ENCODE results near the gene INKA1. TPM values are rescaled to one million over a fixed set of nuclear protein-coding genes. Genes with fewer than 3 reads are reported as not detected.
A peak's percentile ranks its signal among the peaks of the same experiment; 100 is the strongest.

Gene INKA1
- total and polyA plus RNA-seq, 4 donors = 5.6 to 7.6 (median 7.3) TPM

DNA sequence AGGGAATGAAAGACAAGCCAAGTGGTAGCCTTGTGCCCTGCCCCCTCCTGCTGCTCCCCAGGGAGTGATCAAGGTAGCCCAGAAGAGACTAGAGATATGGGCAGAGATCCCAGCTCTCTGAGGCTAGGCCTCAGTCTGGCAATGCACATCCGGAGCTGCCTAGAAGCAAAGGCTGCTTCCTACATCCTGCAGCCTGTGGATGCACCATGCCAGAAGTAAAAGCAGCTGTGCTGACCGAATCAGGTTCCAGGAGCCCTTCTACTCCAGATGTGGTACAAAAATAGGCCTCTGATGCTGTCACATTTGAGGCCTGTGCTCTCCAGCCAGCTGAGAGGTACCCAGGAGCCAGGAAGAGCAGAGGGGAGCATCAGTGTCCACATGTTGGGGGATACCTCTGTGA, 37.3 kb downstream of the INKA1 start:
- H3K4me3 ChIP-seq (ENCODE audit: low read depth, low read length) = no peak overlapping the region
- DNase-seq (ENCODE audit: low read depth in 4 of 6, low spot score in 6 of 6) = no peak
- H3K9me3 ChIP-seq (ENCODE audit: control insufficient read depth, insufficient read depth, low read length) = no peaks in the 10 kb centered on the region
- peaks cover 25% of the 10 kb centered on the region for H3K4me1 ChIP-seq (ENCODE audit: control insufficient read depth, insufficient read depth, low read length)
- whole genome bisulfite sequencing (ENCODE audit: insufficient coverage) = 95% methylated on average over 2 of the region's 2 CpGs
- H3K27me3 ChIP-seq (ENCODE audit: control insufficient read depth, insufficient read depth, low read length) = no peaks in the 10 kb centered on the region
- no peak overlapping the region for H3K27ac ChIP-seq (ENCODE audit: low read depth, low read length)
- H3K36me3 ChIP-seq (ENCODE audit: control insufficient read depth, insufficient read depth, low read length) = peaks cover 1% of the 10 kb centered on the region

DNA sequence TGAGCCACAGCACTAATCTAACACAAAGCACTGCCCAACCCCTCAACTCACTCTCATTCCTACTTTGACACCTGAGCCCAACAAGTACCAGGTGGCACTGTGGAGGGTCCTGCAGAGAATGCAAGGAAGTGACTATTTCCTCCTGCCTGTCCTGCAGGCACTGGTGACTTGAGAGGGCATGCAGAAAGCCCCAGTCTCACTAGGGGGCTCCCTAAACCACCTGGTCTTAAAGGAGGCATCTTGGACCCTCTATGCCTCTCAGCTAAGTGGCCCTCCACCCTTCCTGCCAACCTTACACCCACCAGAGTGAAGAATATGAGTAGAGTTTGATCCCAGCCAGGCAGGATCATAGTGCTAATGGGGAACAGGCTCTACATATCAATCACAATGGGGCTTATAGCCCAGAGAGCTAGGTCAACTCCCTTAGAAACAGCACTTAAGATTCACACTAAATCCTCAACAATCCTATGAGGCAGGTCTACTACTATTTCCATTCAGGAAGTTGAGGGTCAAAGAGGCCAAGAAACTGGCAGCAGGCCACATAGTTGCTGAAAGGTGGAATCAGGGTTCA, 38.1 kb downstream of the INKA1 start:
- Histone ChIP-seq H3K27ac (ENCODE audit: low read depth, low read length) (no peak overlapping the region), H3K27me3 (ENCODE audit: control insufficient read depth, insufficient read depth, low read length) (no peaks in the 10 kb centered on the region), H3K4me1 (ENCODE audit: control insufficient read depth, insufficient read depth, low read length) (peaks cover 25% of the 10 kb centered on the region), H3K4me3 (ENCODE audit: low read depth, low read length) (no peak overlapping the region), H3K36me3 (ENCODE audit: control insufficient read depth, insufficient read depth, low read length) (peaks cover 3% of the 10 kb centered on the region), H3K9me3 (ENCODE audit: control insufficient read depth, insufficient read depth, low read length) (no peaks in the 10 kb centered on the region)
- peak in 2 of 6 donors; percentile 39 to 54 for DNase-seq (ENCODE audit: low read depth in 4 of 6, low spot score in 6 of 6)

DNA sequence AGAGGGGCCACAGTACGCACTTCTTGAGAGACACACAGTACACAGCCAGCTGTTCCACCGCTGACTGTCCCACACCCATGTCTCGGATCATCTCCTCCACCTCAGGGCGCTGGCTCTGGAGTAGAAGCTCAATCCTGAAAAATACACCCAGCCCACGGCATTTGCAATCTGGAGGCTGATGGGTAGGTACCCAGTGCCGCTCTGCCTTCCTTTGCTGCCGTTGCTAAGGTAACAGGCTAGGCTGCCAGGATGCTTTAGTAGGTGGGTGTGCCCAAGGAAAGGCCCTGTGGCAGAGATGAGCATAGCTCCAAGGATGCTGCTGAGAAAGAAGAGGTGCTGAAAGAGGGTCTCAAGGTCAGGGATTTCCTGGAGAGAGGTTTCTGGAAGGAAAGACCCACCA, 38.7 kb downstream of the INKA1 start:
- no peaks in the 10 kb centered on the region for H3K9me3 ChIP-seq (ENCODE audit: control insufficient read depth, insufficient read depth, low read length)
- WGBS (ENCODE audit: insufficient coverage) = 75% methylated on average over 7 of the region's 7 CpGs
- H3K27ac ChIP-seq (ENCODE audit: low read depth, low read length) = no peak overlapping the region
- H3K27me3 ChIP-seq (ENCODE audit: control insufficient read depth, insufficient read depth, low read length) = no peaks in the 10 kb centered on the region
- no peak overlapping the region for H3K4me3 ChIP-seq (ENCODE audit: low read depth, low read length)
- peak in 3 of 6 donors; percentile 19 to 77 (median 48) for DNase-seq (ENCODE audit: low read depth in 4 of 6, low spot score in 6 of 6)
- H3K36me3 ChIP-seq (ENCODE audit: control insufficient read depth, insufficient read depth, low read length) = peaks cover 3% of the 10 kb centered on the region
- H3K4me1 ChIP-seq (ENCODE audit: control insufficient read depth, insufficient read depth, low read length) = peaks cover 25% of the 10 kb centered on the region

DNA sequence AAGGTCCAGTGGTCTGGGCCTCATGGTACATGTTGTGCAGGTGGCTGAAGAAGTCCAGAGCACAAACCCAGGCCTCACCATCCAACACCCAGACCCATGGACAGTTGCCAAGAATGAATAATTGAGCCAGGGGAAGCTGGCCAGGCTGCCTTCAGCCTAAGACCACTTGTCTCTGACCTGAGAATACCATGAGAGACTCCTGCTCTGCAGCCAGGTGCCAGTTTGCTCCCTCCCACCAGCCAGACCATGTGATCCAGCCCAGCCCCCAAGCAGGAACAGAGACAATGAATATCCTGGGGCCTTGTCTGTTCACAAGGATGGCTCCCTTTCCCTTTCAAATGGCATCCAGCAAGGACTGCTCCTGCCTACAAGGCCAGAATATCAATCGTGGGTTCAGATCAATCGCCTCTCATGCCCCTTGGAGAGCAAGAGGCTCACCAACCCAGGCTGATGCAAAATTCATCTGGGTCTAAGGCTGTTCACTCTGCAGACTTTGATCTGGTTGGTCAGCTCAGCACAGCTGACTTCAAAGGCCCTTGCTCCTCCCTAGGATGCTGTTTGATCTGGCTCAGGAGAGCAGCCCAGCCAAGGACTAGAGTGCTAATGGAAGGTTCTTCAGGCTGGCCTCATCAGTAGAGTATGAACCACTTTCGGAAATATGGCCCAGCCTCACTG, 39.9 kb downstream of the INKA1 start:
- H3K36me3 ChIP-seq (ENCODE audit: control insufficient read depth, insufficient read depth, low read length) = peaks cover 3% of the 10 kb centered on the region
- H3K4me1 ChIP-seq (ENCODE audit: control insufficient read depth, insufficient read depth, low read length) = peaks cover 25% of the 10 kb centered on the region
- WGBS (ENCODE audit: insufficient coverage) = 78% methylated on average over 2 of the region's 3 CpGs
- no peak for DNase-seq (ENCODE audit: low read depth in 4 of 6, low spot score in 6 of 6)
- H3K27ac ChIP-seq (ENCODE audit: low read depth, low read length) = no peak overlapping the region
- H3K27me3 ChIP-seq (ENCODE audit: control insufficient read depth, insufficient read depth, low read length) = no peaks in the 10 kb centered on the region
- no peak overlapping the region for H3K4me3 ChIP-seq (ENCODE audit: low read depth, low read length)
- H3K9me3 ChIP-seq (ENCODE audit: control insufficient read depth, insufficient read depth, low read length) = no peaks in the 10 kb centered on the region

DNA sequence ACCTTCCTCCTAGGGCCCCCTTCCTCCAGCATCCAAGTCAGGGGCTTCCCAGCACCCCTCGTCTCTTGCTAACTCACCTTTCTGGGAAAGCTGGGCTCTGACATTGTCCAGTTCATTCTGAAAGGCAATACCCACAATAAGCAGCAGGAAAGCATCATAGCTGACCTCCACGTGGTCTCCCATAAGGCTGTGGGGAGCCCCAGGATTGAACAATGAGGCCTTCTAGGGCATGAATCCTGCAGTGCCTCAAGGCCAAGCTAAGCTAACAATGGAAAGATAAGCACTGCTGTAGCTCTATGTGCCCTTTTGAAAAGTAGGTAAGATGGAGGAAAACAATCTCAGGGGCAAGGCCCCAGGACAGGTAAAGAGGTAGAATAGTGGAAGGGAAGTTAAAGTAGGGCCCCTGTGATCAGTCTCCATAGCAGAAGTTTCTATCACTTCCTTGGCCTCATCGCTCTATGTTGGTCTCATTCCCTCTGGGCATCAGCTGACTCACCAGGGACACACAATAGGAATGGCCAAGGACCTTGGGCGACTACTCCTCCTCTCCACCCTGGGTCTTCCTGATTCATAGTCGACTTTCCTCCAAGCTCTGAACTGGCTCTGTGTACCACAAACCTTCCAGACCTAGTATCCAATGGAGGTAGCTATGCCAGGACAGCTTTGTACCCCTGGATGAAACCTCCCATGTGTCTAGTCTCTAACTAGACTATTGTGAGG, 41.6 kb downstream of the INKA1 start:
- Histone ChIP-seq H3K4me1 (ENCODE audit: control insufficient read depth, insufficient read depth, low read length) (peaks cover 19% of the 10 kb centered on the region), H3K4me3 (ENCODE audit: low read depth, low read length) (no peak overlapping the region), H3K36me3 (ENCODE audit: control insufficient read depth, insufficient read depth, low read length) (peaks cover 3% of the 10 kb centered on the region), H3K27me3 (ENCODE audit: control insufficient read depth, insufficient read depth, low read length) (no peaks in the 10 kb centered on the region), H3K9me3 (ENCODE audit: control insufficient read depth, insufficient read depth, low read length) (no peaks in the 10 kb centered on the region), H3K27ac (ENCODE audit: low read depth, low read length) (no peak overlapping the region)
- WGBS (ENCODE audit: insufficient coverage) = 88% methylated on average over 5 of the region's 5 CpGs
- DNase-seq (ENCODE audit: low read depth in 4 of 6, low spot score in 6 of 6) = no peak

DNA sequence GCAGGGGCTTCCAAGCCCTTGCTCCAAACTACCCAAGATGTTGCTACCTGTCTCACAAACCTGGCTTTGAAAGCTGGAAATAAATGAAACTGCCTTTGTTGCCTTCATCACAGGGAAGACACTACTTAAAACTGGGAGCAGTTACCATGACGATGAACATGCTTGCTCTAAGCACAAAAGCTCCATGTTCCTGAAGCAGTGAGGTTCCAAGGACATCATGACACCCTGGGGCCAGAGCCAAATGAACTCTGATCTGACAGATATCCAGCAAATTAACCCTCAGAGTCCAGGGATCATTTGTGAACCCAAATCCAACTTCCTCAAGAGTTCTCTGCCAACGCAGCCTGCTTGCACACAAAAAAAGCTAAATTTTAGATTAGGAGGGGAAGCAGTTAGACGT, 42.6 kb downstream of the INKA1 start:
- Histone ChIP-seq H3K27me3 (ENCODE audit: control insufficient read depth, insufficient read depth, low read length) (no peaks in the 10 kb centered on the region), H3K4me1 (ENCODE audit: control insufficient read depth, insufficient read depth, low read length) (peaks cover 15% of the 10 kb centered on the region), H3K36me3 (ENCODE audit: control insufficient read depth, insufficient read depth, low read length) (peaks cover 3% of the 10 kb centered on the region), H3K4me3 (ENCODE audit: low read depth, low read length) (no peak overlapping the region), H3K9me3 (ENCODE audit: control insufficient read depth, insufficient read depth, low read length) (no peaks in the 10 kb centered on the region), H3K27ac (ENCODE audit: low read depth, low read length) (no peak overlapping the region)
- no peak for DNase-seq (ENCODE audit: low read depth in 4 of 6, low spot score in 6 of 6)
- 68% methylated on average over 2 of the region's 3 CpGs for WGBS (ENCODE audit: insufficient coverage)

Small RNA genes within 50 kb of the gene (small RNA-seq; reads per million reads assigned to genes)
- gene COX6CP14 (ENCODE audit: low replicate concordance) = not detected

Other genes starting within 250 kb of the INKA1 start
- gene BSN, start 248.8 kb upstream of the INKA1 start, total RNA-seq = 10 to 100 TPM in 1 of 2 donors, 1 to 10 TPM in 1; 6.9 to 14.8 TPM
- gene BSN, start 248.8 kb upstream of the INKA1 start, polyA plus RNA-seq (ENCODE audit: insufficient read length in 2 of 2) = 10 to 100 TPM; 17.5 to 19.4 TPM
- gene APEH, start 128.9 kb upstream of the INKA1 start, total RNA-seq = 100 to 1,000 TPM in 1 of 2 donors, 10 to 100 TPM in 1; 68.3 to 100 TPM
- gene APEH, start 128.9 kb upstream of the INKA1 start, polyA plus RNA-seq (ENCODE audit: insufficient read length in 2 of 2) = 100 to 1,000 TPM; 109 to 116 TPM
- gene MST1, start 113.8 kb upstream of the INKA1 start, total RNA-seq = 10 to 100 TPM; 10.7 to 31.6 TPM
- 10 to 100 TPM; 56.5 to 62.6 TPM for gene MST1, start 113.8 kb upstream of the INKA1 start, polyA plus RNA-seq (ENCODE audit: insufficient read length in 2 of 2)
- 10 to 100 TPM; 24.8 to 25.0 TPM for gene RNF123, start 113.7 kb upstream of the INKA1 start, total RNA-seq
- 10 to 100 TPM; 47.1 to 55.9 TPM for gene RNF123, start 113.7 kb upstream of the INKA1 start, polyA plus RNA-seq (ENCODE audit: insufficient read length in 2 of 2)
- under 1 TPM in 1 of 2 donors, not detected in 1; 0.30 TPM for gene AMIGO3, start 83.6 kb upstream of the INKA1 start, total RNA-seq
- gene AMIGO3, start 83.6 kb upstream of the INKA1 start, polyA plus RNA-seq (ENCODE audit: insufficient read length in 2 of 2) = 1 to 10 TPM; 2.2 to 3.3 TPM
- gene GMPPB, start 79.3 kb upstream of the INKA1 start, total RNA-seq = 10 to 100 TPM in 1 of 2 donors, 1 to 10 TPM in 1; 9.7 to 20.8 TPM
- gene GMPPB, start 79.3 kb upstream of the INKA1 start, polyA plus RNA-seq (ENCODE audit: insufficient read length in 2 of 2) = 10 to 100 TPM; 16.5 to 22.3 TPM
- gene IP6K1, start 16.7 kb upstream of the INKA1 start, total RNA-seq = 10 to 100 TPM; 30.2 to 49.1 TPM
- 10 to 100 TPM; 55.7 to 65.9 TPM for gene IP6K1, start 16.7 kb upstream of the INKA1 start, polyA plus RNA-seq (ENCODE audit: insufficient read length in 2 of 2)
- gene CDHR4, start 3.4 kb upstream of the INKA1 start, total RNA-seq = under 1 TPM; 0.10 to 0.28 TPM
- gene CDHR4, start 3.4 kb upstream of the INKA1 start, polyA plus RNA-seq (ENCODE audit: insufficient read length in 2 of 2) = under 1 TPM; 0.47 to 0.59 TPM
- 10 to 100 TPM; 16.3 to 42.9 TPM for gene UBA7, start 10.7 kb downstream of the INKA1 start, total RNA-seq
- gene UBA7, start 10.7 kb downstream of the INKA1 start, polyA plus RNA-seq (ENCODE audit: insufficient read length in 2 of 2) = 10 to 100 TPM; 26.4 to 30.5 TPM
- gene TRAIP, start 53.3 kb downstream of the INKA1 start, total RNA-seq = 1 to 10 TPM; 2.4 to 5.9 TPM
- gene TRAIP, start 53.3 kb downstream of the INKA1 start, polyA plus RNA-seq (ENCODE audit: insufficient read length in 2 of 2) = 1 to 10 TPM; 7.1 to 7.8 TPM
- 10 to 100 TPM; 17.1 to 54.0 TPM for gene CAMKV, start 66.6 kb downstream of the INKA1 start, total RNA-seq
- 100 to 1,000 TPM in 1 of 2 donors, 10 to 100 TPM in 1; 94.3 to 115 TPM for gene CAMKV, start 66.6 kb downstream of the INKA1 start, polyA plus RNA-seq (ENCODE audit: insufficient read length in 2 of 2)
- gene MST1R, start 100.6 kb downstream of the INKA1 start, total RNA-seq = under 1 TPM; 0.79 to 0.88 TPM
- gene MST1R, start 100.6 kb downstream of the INKA1 start, polyA plus RNA-seq (ENCODE audit: insufficient read length in 2 of 2) = 1 to 10 TPM in 1 of 2 donors, under 1 TPM in 1; 0.63 to 2.5 TPM
- gene MON1A, start 126.5 kb downstream of the INKA1 start, total RNA-seq = 1 to 10 TPM; 8.0 to 9.7 TPM
- gene MON1A, start 126.5 kb downstream of the INKA1 start, polyA plus RNA-seq (ENCODE audit: insufficient read length in 2 of 2) = 10 to 100 TPM; 21.7 to 25.0 TPM
- gene RBM6, start 136.9 kb downstream of the INKA1 start, total RNA-seq = 100 to 1,000 TPM in 1 of 2 donors, 10 to 100 TPM in 1; 70.1 to 115 TPM
- gene RBM6, start 136.9 kb downstream of the INKA1 start, polyA plus RNA-seq (ENCODE audit: insufficient read length in 2 of 2) = 100 to 1,000 TPM; 143 to 175 TPM

Measured in spinal cord (tissue), 10 donors.